Ovary (tissue), 3 donors: ENCODE data around the gene EMP3.

Source experiments
- EP300 ChIP-seq: sonication (generic); formaldehyde crosslinking; IDR thresholded peaks from one replicate; pipeline ENCODE4 v1.6.1; 2017; ENCODE audit warnings: antibody characterized with exemption
- POLR2A ChIP-seq: fragments of 450-650 bp; IDR thresholded peaks from one replicate; pipeline ENCODE4 v1.6.1; 2017; ENCODE audit warnings: antibody characterized with exemption, mild to moderate bottlenecking, moderate library complexity
- TF ChIP-seq, protein P1 (sequence below), 3 donors: fragments of 450-650 bp in 2 of 3; fragments of 200-600 bp in 1 of 3; IDR thresholded peaks; one replicate each; pipeline versions ENCODE4 v1.5.1 to v1.8.0; 2016 to 2022; ENCODE audit warnings: antibody characterized with exemption in 3 of 3, mild to moderate bottlenecking in 1 of 3
- donor health status: DM: no; HTN: no; CAD: no.

DNA sequence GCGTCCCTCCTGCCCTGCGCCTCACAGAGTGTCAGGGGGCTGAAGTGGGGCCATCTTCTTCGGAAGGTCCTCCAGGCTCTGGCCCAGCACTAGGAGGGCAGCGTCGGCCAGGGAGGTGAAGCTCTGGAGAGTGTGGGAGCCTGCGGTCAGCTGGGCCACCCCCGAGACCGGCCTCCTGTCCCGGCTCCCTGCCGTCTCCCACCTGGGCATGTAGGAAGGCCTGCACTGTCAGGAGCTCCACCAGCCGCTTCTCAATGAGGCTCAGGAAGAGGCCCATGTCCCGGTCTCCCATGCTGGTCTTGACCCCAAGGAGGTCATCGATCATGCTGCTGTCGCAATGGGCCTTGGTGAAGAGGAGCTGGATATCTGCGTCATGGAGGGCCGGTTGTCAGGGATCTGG, 27.4 kb upstream of the EMP3 start:
- TF ChIP-seq, protein P1, sequence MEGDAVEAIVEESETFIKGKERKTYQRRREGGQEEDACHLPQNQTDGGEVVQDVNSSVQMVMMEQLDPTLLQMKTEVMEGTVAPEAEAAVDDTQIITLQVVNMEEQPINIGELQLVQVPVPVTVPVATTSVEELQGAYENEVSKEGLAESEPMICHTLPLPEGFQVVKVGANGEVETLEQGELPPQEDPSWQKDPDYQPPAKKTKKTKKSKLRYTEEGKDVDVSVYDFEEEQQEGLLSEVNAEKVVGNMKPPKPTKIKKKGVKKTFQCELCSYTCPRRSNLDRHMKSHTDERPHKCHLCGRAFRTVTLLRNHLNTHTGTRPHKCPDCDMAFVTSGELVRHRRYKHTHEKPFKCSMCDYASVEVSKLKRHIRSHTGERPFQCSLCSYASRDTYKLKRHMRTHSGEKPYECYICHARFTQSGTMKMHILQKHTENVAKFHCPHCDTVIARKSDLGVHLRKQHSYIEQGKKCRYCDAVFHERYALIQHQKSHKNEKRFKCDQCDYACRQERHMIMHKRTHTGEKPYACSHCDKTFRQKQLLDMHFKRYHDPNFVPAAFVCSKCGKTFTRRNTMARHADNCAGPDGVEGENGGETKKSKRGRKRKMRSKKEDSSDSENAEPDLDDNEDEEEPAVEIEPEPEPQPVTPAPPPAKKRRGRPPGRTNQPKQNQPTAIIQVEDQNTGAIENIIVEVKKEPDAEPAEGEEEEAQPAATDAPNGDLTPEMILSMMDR (IDR thresholded peaks at IDR 0.05) = no peak
- no peak for TF ChIP-seq POLR2A
- TF ChIP-seq EP300 = no peak
